ENCODE results near the gene ANKRD44.

The ANKRD44 gene

DNA sequence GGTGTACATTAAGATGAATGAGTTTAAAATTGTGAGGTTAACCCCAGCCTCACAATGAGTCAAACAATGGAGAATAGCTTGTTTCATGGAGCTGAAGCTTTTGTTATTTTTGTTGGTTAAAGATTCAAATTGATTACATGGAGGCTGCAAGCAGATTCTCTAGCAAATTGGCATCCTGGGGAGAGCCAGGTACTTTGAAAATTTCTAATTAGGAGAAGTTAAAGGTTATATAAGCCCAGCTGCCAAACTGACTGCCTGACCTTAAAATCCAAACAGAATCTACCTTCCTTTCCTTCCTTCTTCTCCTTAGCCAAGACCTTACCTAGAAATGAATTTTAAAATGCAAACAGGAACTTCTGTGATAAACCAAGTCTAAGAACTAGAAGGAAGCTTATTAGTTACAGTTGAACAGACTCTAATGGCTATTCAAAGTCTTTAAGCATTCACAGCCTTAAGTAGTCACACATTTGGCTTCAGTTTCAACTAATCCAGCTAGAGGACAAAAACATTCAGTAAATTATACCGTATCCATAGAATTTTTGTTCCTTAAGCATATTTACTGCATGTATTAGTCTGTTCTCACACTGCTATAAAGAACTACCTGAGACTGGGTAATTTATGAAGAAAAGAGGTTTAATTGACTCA lies 352.6 kb downstream of the ANKRD44 start:
- no peak for DNase-seq (ENCODE audit: low read depth in 2 of 2)

GRCh38 chr2:196957442-196957841 lies 353.1 kb downstream of the ANKRD44 start:
- DNase-seq (ENCODE audit: low read depth in 2 of 2), result no peak

GRCh38 chr2:196956069-196956468 lies 354.5 kb downstream of the ANKRD44 start:
- DNase-seq (ENCODE audit: low read depth in 2 of 2), result no peak

- DNase-seq (ENCODE audit: low read depth in 2 of 2), result no peak
These were observed 355.5 kb downstream of the ANKRD44 start for GRCh38 chr2:196955036-196955435.

GRCh38 chr2:196954001-196954400 lies 356.6 kb downstream of the ANKRD44 start:
- DNase-seq (ENCODE audit: low read depth in 2 of 2), result no peak

DNA sequence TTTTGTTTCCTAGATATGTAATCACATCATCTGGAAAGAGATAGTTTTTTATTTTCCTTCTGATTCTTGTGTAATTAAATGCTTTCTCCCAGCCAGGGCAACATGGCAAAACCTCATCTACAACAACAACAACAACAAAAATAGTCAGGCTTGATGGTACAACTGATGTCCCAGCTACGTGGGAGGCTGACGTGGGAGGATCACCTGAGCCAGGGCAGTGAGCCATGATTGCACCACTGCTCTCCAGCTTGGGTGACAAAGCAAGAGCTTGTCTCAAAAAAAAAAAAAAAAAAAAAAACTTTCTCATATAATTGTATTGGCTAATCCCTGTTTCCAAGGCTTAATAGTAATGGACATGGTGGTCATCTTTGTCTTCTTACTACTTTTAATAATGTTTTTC lies 357.6 kb downstream of the ANKRD44 start:
- DNase-seq (ENCODE audit: low read depth in 2 of 2), result no peak

DNA sequence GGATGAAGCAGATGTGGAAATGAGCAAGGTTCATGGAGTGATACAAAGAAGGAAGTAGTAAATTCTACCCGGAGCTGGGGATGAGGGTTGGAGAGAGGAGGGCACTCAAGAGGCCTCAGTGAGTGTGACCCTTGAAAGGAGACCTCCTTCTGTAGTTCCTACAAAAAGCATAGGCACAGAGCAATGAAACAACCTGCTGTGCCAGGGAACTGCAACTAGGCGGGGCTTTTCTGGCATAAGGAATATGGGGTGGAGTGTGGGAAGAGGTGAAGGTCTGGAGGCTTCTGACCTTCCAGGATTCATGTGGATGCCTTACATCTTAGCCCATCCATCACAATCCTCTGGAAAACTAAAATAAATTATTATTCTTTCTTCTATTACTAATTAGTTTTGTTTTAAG lies 358.6 kb downstream of the ANKRD44 start:
- no peak for DNase-seq (ENCODE audit: low read depth in 2 of 2)

DNA sequence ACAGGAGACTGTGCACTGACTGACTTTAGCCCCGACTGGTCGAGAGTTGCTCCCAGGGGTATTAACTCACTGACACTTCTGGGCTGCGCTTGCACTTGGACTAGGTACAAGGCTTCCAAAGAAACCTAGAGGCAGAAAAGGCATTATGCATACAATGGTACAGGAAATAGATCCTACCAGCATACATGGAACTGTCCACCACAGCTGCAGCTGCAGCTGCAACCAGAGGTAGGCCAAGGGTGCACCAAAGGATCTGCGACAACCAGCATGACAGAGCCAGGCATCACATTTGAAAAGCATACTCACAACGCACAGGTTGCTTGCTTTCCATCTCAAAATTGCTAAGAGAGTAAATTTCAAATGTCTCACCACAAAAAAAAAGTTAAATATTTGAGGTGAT lies 361.5 kb downstream of the ANKRD44 start:
- no peak for DNase-seq (ENCODE audit: low read depth in 2 of 2)

DNA sequence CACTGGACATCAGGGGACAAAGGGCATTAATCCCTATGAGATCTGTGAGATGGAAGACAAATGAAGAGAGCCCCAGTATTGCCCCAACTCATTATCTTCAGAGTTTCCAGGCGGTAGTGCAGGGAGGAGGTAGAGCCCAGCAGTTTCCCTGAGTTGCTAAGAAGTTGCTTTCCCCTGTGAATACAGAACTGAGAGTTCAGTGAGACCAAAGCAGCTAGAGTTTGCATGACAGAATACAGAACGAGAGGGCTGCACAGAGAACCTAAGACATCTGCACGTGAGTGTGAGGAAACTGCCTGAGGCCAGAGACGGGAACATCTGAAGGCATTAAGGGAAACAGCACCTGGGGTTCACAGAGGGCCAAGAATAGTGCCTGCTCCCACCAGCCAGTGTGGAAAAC lies 366.0 kb downstream of the ANKRD44 start:
- no peak for DNase-seq (ENCODE audit: low read depth in 2 of 2)

GRCh38 chr2:196941398-196942078 lies 369.0 kb downstream of the ANKRD44 start:
- no peak for DNase-seq (ENCODE audit: low read depth in 2 of 2)

- no peak for DNase-seq (ENCODE audit: low read depth in 2 of 2)
These were observed 371.2 kb downstream of the ANKRD44 start for GRCh38 chr2:196939371-196939770.
